Right atrium auricular region (tissue), 2 donors: Measurements from ENCODE around the gene PAM16. TPM values are rescaled to one million over a fixed set of nuclear protein-coding genes. Genes with fewer than 3 reads are reported as not detected.

Experiments
- DNase-seq: peaks from one replicate; pipeline ENCODE4 v3.0.0-alpha.2; 2019; ENCODE audit warnings: low spot score
- H3K27ac ChIP-seq, 2 donors: fragments of 200-600 bp; sonication (generic); 1 replicate in 1 of 2; 2 replicates in 1 of 2; pipeline ENCODE4 v1.5.1; 2016 to 2019
- H3K27me3 ChIP-seq, 2 donors: fragments of 200-600 bp; sonication (generic); one replicate each; pipeline versions ENCODE4 v1.5.1 to v1.6.0; 2017 to 2019
- H3K36me3 ChIP-seq: fragments of 200-600 bp; sonication (generic); one replicate; pipeline ENCODE4 v1.5.1; 2016
- H3K4me1 ChIP-seq, 2 donors: fragments of 200-600 bp; sonication (generic); one replicate each; pipeline versions ENCODE4 v1.5.1 to v1.6.0; 2017 to 2019
- H3K4me3 ChIP-seq, 2 donors: fragments of 200-600 bp; sonication (generic); 1 replicate in 1 of 2; 2 replicates in 1 of 2; pipeline ENCODE4 v1.5.1; 2017 to 2019; ENCODE audit warnings: mild to moderate bottlenecking in 1 of 2, moderate library complexity in 1 of 2
- H3K9me3 ChIP-seq, 2 donors: fragments of 200-600 bp; sonication (generic); one replicate each; pipeline ENCODE4 v1.5.1; 2019
- CTCF ChIP-seq, 2 donors: fragments of 200-600 bp; sonication (generic); IDR thresholded peaks; one replicate each; pipeline ENCODE4 v1.5.1; 2019; ENCODE audit warnings: antibody characterized with exemption in 2 of 2
- total RNA-seq, 2 donors: library from RNA; depleted of rRNA; stranded (reverse); fragments of >200 nt; gene quantifications; one replicate each; pipeline ENCODE4 v1.1.0, GENCODE V29; 2016

The PAM16 gene
- total RNA-seq, 2 donors from 2014 or later = 54.6 to 85.7 TPM

DNA sequence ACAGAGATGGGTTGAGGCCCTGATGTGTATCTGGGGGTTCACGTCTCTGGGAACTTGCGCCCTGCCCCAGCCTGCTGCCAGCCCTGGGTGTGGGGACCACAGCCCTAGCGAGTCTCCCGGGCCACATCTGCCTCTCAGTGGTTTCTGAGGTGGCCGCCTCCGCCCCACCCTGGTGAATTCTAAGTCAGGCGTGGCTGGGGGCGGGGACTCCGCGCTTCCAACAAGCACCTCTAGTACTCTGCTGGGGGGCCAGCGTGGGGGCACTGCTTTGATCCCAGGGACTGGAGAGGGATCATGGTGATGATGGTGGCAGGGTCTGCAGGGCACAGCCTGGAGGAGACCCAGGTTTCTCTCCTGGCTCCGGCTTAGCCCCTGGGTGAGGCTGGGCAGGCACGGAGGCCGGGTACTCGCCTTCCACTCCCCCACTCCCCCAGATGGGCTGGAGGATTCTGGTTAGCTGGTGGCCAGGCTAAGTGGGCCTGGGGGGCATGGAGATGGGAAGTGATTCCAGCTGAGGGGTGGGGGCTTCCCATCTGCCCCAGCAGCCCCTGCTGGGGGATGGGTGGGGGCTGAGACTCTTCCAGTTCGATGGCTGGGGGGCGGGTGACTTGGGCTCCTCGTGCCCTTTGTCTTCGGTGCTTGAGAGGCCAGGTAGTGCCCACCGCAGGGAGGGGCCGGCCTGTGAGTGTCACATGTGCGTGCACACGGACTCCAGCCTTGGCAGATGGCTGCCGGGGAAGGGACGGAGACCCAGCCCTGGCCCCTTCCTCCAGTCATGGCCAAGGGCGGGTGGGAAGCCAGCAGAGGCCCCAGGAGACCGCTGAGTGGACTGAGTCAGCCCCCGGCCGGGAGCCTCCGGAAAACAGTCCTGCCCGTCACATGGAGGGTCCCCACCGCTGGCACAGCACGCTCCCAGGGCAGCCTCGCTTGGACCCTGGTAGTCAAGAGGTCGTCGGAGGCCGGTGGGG lies 31.4 kb downstream of the PAM16 start:
- H3K4me1 ChIP-seq = peaks cover 0 to 88% of the 10 kb centered on the region in 2 donors
- no peaks in the 10 kb centered on the region for H3K27me3 ChIP-seq
- no peaks in the 10 kb centered on the region for H3K9me3 ChIP-seq
- TF ChIP-seq CTCF (IDR thresholded peaks at IDR 0.05) = no peak
- H3K36me3 ChIP-seq = no peaks in the 10 kb centered on the region
- no peak for DNase-seq
- H3K27ac ChIP-seq = peak overlapping the region; percentile 91 to 96
- H3K4me3 ChIP-seq = peak overlapping the region; percentile 7 to 19

DNA sequence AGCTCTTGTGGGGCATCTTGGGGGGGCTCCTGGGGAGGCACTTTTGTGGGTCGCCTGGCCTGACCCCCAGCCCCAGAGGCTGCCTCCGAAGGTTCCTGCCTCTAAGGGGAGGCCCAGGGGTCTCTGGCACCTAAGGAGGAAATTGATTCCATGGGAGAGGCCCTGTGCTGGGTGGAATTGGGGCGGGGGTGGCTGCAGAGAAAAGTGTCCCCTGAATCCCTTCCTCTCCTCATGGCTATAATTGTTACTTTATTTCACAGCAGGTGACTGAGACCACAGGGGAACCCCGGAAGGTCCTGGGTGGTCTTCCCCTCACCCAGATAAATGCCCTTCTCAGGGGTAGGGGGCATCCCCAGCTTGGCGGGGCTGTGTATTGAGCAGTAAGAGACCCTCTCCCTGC lies 32.2 kb downstream of the PAM16 start:
- peak overlapping the region in 1 of 2 donors; percentile 19 for H3K4me3 ChIP-seq
- TF ChIP-seq CTCF (IDR thresholded peaks at IDR 0.05) = no peak
- peak overlapping the region; percentile 91 to 96 for H3K27ac ChIP-seq
- H3K36me3 ChIP-seq = no peaks in the 10 kb centered on the region
- no peaks in the 10 kb centered on the region for H3K9me3 ChIP-seq
- no peaks in the 10 kb centered on the region for H3K27me3 ChIP-seq
- peaks cover 0 to 88% of the 10 kb centered on the region in 2 donors for H3K4me1 ChIP-seq
- no peak for DNase-seq

DNA sequence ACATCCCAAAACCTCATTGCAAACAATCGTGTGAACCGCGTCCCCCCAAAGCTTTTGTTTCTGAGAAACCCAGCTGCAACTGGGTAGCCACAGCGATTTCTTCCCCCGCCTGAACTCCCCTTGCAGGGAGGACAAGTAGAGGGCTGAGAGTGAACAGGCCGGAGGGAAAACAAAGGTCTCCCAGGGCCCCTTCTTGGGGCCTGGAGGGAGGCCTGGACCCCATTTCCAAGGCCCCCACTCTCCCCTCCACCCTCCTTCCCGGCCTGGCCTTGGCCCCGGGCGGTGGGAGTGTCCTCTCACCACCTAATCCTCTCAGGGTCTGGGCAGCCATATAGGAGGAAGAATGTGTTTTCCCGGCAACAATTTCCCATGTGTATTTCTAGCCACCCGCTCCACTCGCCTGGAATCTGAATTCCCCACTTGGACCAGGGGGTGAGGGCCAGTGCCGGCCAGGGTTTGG lies 32.6 kb downstream of the PAM16 start:
- Histone ChIP-seq H3K36me3 (no peaks in the 10 kb centered on the region), H3K27ac (peak overlapping the region; percentile 91 to 96), H3K4me1 (peaks cover 0 to 88% of the 10 kb centered on the region in 2 donors), H3K9me3 (no peaks in the 10 kb centered on the region), H3K27me3 (no peaks in the 10 kb centered on the region), H3K4me3 (no peak overlapping the region)
- no peak for DNase-seq
- TF ChIP-seq CTCF (IDR thresholded peaks at IDR 0.05) = no peak

DNA sequence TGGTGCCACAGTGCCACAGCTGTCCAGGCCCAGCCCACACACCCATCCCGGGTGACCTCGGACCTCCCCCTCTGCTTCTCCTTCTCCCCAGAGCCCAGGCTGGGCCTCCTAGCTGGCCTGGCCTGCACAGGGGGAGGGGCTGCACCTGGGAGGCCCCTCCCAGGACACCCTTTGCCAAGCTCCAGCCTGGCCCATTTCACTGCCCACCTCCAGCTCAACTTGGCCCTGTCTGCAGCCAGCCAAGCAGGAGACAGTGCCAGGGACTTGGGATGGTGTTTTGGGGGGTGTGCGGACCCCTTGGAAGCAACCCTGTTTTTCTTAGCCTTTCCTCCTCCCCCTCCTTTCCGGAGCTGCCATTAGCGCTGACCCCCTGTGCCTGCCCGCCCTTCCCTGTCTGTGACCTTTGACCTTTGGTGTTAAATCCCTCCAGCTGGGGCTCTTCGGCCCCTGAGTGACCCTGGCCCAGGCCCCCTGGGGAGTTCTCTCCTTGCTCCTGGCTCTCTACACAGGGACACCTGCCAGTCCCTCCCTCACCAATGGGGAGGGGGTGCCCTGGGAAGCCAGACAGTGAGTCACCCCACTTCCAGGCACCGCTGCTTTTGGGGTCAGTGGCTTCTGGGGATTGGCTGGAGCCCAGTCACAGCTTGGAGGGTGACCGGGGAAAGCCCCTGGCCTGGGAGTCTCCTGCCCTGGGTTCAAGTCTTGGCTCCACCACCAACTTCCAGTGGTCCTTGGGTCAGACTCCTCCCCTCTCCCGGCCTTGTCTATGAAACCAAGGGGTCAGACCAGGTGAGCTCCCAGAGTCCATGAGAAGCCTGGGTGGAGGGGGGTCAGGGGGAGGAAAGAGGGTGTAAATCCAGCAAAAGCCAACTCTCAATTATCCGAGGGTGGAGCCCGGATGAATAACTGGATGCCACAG lies 33.3 kb downstream of the PAM16 start:
- TF ChIP-seq CTCF (IDR thresholded peaks at IDR 0.05) = no peak
- H3K27ac ChIP-seq = peak overlapping the region; percentile 91 to 96
- peak overlapping the region; percentile 70 to 85 for H3K4me3 ChIP-seq
- no peaks in the 10 kb centered on the region for H3K9me3 ChIP-seq
- DNase-seq = no peak
- peaks cover 0 to 82% of the 10 kb centered on the region in 2 donors for H3K4me1 ChIP-seq
- H3K36me3 ChIP-seq = no peaks in the 10 kb centered on the region
- H3K27me3 ChIP-seq = no peaks in the 10 kb centered on the region

- H3K4me1 ChIP-seq = peaks cover 0 to 75% of the 10 kb centered on the region in 2 donors
- H3K27ac ChIP-seq = peak overlapping the region; percentile 91 to 96
- TF ChIP-seq CTCF (IDR thresholded peaks at IDR 0.05) = no peak
- DNase-seq = no peak
- H3K4me3 ChIP-seq = peak overlapping the region; percentile 70 to 85
- no peaks in the 10 kb centered on the region for H3K36me3 ChIP-seq
- no peaks in the 10 kb centered on the region for H3K9me3 ChIP-seq
- H3K27me3 ChIP-seq = no peaks in the 10 kb centered on the region
These were observed 34.1 kb downstream of the PAM16 start for GRCh38 chr16:4316864-4317531.
